A549 (cell line): ENCODE results near the gene AFDN. TPM values are rescaled to one million over a fixed set of nuclear protein-coding genes. Genes with fewer than 3 reads are reported as not detected.

Source experiments
- ATAC-seq, 2 experiments: fragments of 200-7000 bp in 1 of 2; fragments of >200 bp in 1 of 2; cut with Nextera tagmentation in 1 of 2; cut with Tn5 transposase in 1 of 2; 3 replicates each; pipeline versions ENCODE4 v1.8.0 to v1.9.1; 2018 to 2020; ENCODE audit warnings: mild to moderate bottlenecking in 1 of 2, moderate library complexity in 1 of 2
- CTCF ChIA-PET: fragments of 300-600 bp; sonication (Branson Sonifier 250); formaldehyde crosslinking; extraction: SDS; loops from one replicate; lab custom pipeline; 2021; ENCODE audit warnings: antibody characterized with exemption, inconsistent platforms; lab: Yijun Ruan, JAX
- POLR2A ChIA-PET: fragments of 350-600 bp; formaldehyde crosslinking; extraction: SDS; loops from one replicate; lab custom pipeline; 2021; ENCODE audit warnings: antibody characterized with exemption, inconsistent platforms; lab: Yijun Ruan, JAX
- DNase-seq, 2 experiments: peaks; one replicate each; pipeline versions ENCODE4 v3.0.0 to v3.0.0-alpha.2; 2011 to 2016; ENCODE audit warnings: low read depth in 1 of 2, low spot score in 1 of 2
- FAIRE-seq: peaks from 2 replicates; lab custom pipeline; 2011; peaks lifted over from hg19 to GRCh38; lab: Jason Lieb, UNC
- H3K27ac ChIP-seq, 2 experiments: fragments of >200 bp; sonication (Bioruptor Twin); formaldehyde crosslinking; 3 replicates each; pipeline ENCODE4 v1.5.1; 2016 to 2017
- H3K4me1 ChIP-seq: fragments of >200 bp; sonication (Bioruptor Twin); formaldehyde crosslinking; 3 replicates; pipeline ENCODE4 v1.6.1; 2016
- H3K4me2 ChIP-seq: fragments of >200 bp; sonication (Bioruptor Twin); formaldehyde crosslinking; 3 replicates; pipeline ENCODE4 v1.6.1; 2016
- H3K4me3 ChIP-seq: fragments of >200 bp; sonication (Bioruptor Twin); formaldehyde crosslinking; 3 replicates; pipeline ENCODE4 v1.5.1; 2016
- H3K9me3 ChIP-seq: fragments of >200 bp; sonication (Bioruptor Twin); formaldehyde crosslinking; 3 replicates; pipeline ENCODE4 v1.6.1; 2016
- BCL3 ChIP-seq: fragments of >200 bp; sonication (Bioruptor Twin); formaldehyde crosslinking; IDR thresholded peaks from 3 replicates; pipeline ENCODE4 v1.6.1; 2016
- CHD4 ChIP-seq: fragments of 200-600 bp; sonication (generic); IDR thresholded peaks from 2 replicates; pipeline ENCODE4 v1.6.1; 2016; ENCODE audit warnings: antibody characterized with exemption, mild to moderate bottlenecking, borderline replicate concordance
- EHF ChIP-seq: fragments of 250-450 bp; sonication (Bioruptor Pico); IDR thresholded peaks from 2 replicates; pipeline ENCODE4 v1.5.0; 2020; ENCODE audit warnings: mild to moderate bottlenecking
- ESRRA ChIP-seq: fragments of 150-350 bp; IDR thresholded peaks from 2 replicates; pipeline ENCODE4 v1.6.1; 2014; ENCODE audit warnings: mild to moderate bottlenecking, low read length, borderline replicate concordance
- FOSL2 ChIP-seq, 2 experiments: fragments of 450-650 bp in 1 of 2; fragments of >200 bp in 1 of 2; sonication (Bioruptor Twin) in 1 of 2; formaldehyde crosslinking; IDR thresholded peaks; 2 replicates each; pipeline versions ENCODE4 v1.5.0 to v1.6.1; 2016 to 2020; ENCODE audit warnings: mild to moderate bottlenecking in 1 of 2, moderate library complexity in 1 of 2
- GATA3 ChIP-seq: IDR thresholded peaks from 2 replicates; pipeline ENCODE4 v1.6.1; 2012; ENCODE audit warnings: borderline replicate concordance
- KDM5A ChIP-seq: fragments of 200-600 bp; sonication (generic); IDR thresholded peaks from 2 replicates; pipeline ENCODE4 v1.6.1; 2016; ENCODE audit warnings: antibody characterized with exemption, mild to moderate bottlenecking
- MAFK ChIP-seq: fragments of 450-650 bp; IDR thresholded peaks from 2 replicates; pipeline ENCODE4 v1.6.1; 2014; ENCODE audit not compliant: partially characterized antibody
- MAZ ChIP-seq: fragments of 150-350 bp; IDR thresholded peaks from 2 replicates; pipeline ENCODE4 v1.6.1; 2014; ENCODE audit warnings: antibody characterized with exemption, low read depth, low read length, borderline replicate concordance
- NFE2L2 ChIP-seq: fragments of 150-350 bp; conservative IDR thresholded peaks from 2 replicates; pipeline ENCODE4 v1.6.1; 2014; ENCODE audit warnings: low read length
- NR3C1 ChIP-seq: fragments of >200 bp; sonication (Bioruptor Twin); formaldehyde crosslinking; IDR thresholded peaks from 3 replicates; pipeline ENCODE4 v1.6.1; 2017
- RARB ChIP-seq: fragments of 250-450 bp; sonication (Bioruptor Pico); IDR thresholded peaks from 2 replicates; pipeline ENCODE4 v1.8.0; 2021; ENCODE audit warnings: mild to moderate bottlenecking, moderate library complexity
- RCOR1 ChIP-seq: fragments of 150-350 bp; IDR thresholded peaks from 2 replicates; pipeline ENCODE4 v1.6.1; 2014; ENCODE audit warnings: antibody characterized with exemption, low read length, low read depth
- SMC3 ChIP-seq: fragments of >200 bp; sonication (Bioruptor Twin); formaldehyde crosslinking; IDR thresholded peaks from 3 replicates; pipeline ENCODE4 v1.6.1; 2018; ENCODE audit warnings: inconsistent platforms
- TFCP2L1 ChIP-seq: fragments of 250-450 bp; sonication (Bioruptor Pico); IDR thresholded peaks from 2 replicates; pipeline ENCODE4 v1.5.0; 2021; ENCODE audit warnings: mild to moderate bottlenecking
- TP53 ChIP-seq: fragments of 250-450 bp; sonication (Bioruptor Pico); IDR thresholded peaks from 2 replicates; pipeline ENCODE4 v1.5.0; 2021; ENCODE audit warnings: mild to moderate bottlenecking, moderate library complexity
- ZC3H11A ChIP-seq: fragments of 450-650 bp; IDR thresholded peaks from 2 replicates; pipeline ENCODE4 v1.6.1; 2014; ENCODE audit warnings: antibody characterized with exemption, mild to moderate bottlenecking
- WGBS: methylation state at CpG from one replicate; pipeline ENCODE4 v1.1.6; 2017; ENCODE audit errors: missing lambda C conversion rate; 5-methylcytosine and 5-hydroxymethylcytosine counted together
- polyA plus RNA-seq, 4 experiments: library from polyadenylated mRNA; depleted of rRNA in 3 of 4; stranded (reverse); fragments of >200 nt; fragmentation: RNase III in 1 of 4; extraction: RNeasy Plus Mini Kit Qiagen cat#74134 plus additional on column Dnase treatment in 1 of 4; gene quantifications; 2 replicates in 3 of 4; 3 replicates in 1 of 4; pipeline ENCODE4 v1.2.3, GENCODE V29; 2011 to 2017
- TF ChIP-seq, protein P1 (sequence below): fragments of 450-650 bp; IDR thresholded peaks from 2 replicates; pipeline ENCODE4 v1.6.1; 2014; ENCODE audit warnings: antibody characterized with exemption
- TF ChIP-seq, protein P2 (sequence below): fragments of 250-450 bp; sonication (Bioruptor Pico); IDR thresholded peaks from 2 replicates; pipeline ENCODE4 v1.5.0; 2021; ENCODE audit warnings: mild to moderate bottlenecking, moderate library complexity, borderline replicate concordance

The AFDN gene
- polyA plus RNA-seq, 2 of the 4 experiments (the other 2 are of a cell fraction), result 17.5 to 40.8 TPM

DNA sequence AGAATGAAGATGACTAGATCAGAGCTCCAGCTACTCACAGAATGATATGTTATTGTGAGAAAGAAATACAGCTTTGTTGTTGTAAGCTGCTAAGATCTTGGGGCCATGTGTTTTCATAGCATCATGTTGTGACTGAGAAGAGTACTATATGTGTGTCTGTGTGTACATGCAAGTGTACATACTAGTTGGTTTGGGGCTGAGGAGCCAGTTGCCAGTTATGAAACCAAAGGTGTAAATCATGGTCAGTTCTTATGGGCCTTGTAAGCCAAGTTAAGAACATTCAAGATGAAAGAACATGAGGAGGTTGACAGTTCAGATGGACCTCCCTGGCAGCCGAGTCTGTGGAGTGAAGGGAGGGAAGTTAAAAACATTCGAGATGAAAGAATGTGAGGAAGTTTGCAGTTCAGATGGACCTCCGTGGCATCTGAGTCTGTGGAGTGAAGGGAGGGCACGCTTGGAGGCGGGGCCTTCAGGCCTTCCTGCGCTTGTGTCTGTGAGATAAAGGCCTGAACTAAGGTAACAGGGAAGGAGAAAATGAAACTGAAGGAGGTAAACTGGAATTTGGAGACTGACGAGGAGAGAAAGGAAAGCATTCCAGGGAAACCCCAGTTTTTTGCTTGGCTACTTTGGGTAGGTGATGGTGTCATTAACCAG lies 13.9 kb downstream of the AFDN start:
- TF ChIP-seq NR3C1, result no peak
- no peak for TF ChIP-seq MAFK
- POLR2A ChIA-PET, result no interaction called here
- FAIRE-seq (no peak), DNase-seq (no peak), ATAC-seq (no peak)
- 91% methylated on average over 7 of the region's 7 CpGs for WGBS
- peaks cover 24% of the 10 kb centered on the region; the same call in 2 of the 3 replicates for H3K4me1 ChIP-seq
- H3K4me3 ChIP-seq, result no peak overlapping the region
- H3K9me3 ChIP-seq, result no peaks in the 10 kb centered on the region
- CTCF ChIA-PET, result interaction anchor here (1.2 kb wide), 1 partner anchor 67 kb away, joined by 3 read pairs; no protein-coding TSS in a partner anchor
- H3K27ac ChIP-seq, result no peak overlapping the region
- H3K4me2 ChIP-seq, result no peak overlapping the region

GRCh38 chr6:167841981-167842380 lies 15.3 kb downstream of the AFDN start:
- FAIRE-seq (no peak), ATAC-seq (no peak), DNase-seq (no peak)
- TF ChIP-seq EHF (CRISPR knock-in tag) (no peak), ZC3H11A (no peak), KDM5A (no peak), TP53 (CRISPR knock-in tag) (no peak), CHD4 (no peak), RARB (CRISPR knock-in tag) (no peak), SMC3 (no peak), ESRRA (no peak), MAZ (no peak), FOSL2 (IDR thresholded peaks at IDR 0.05) (no peak), FOSL2 (CRISPR knock-in tag; IDR thresholded peaks at IDR 0.05) (no peak), NFE2L2 (no peak), BCL3 (no peak)
- TF ChIP-seq, protein P1, sequence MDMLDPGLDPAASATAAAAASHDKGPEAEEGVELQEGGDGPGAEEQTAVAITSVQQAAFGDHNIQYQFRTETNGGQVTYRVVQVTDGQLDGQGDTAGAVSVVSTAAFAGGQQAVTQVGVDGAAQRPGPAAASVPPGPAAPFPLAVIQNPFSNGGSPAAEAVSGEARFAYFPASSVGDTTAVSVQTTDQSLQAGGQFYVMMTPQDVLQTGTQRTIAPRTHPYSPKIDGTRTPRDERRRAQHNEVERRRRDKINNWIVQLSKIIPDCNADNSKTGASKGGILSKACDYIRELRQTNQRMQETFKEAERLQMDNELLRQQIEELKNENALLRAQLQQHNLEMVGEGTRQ, result no peak
- POLR2A ChIA-PET, result no interaction called here
- Histone ChIP-seq H3K4me3 (no peak overlapping the region), H3K4me1 (peaks cover 25% of the 10 kb centered on the region; the same call in 2 of the 3 replicates), H3K4me2 (0 out of 3 replicates have a peak overlapping the region, but pooled peaks have one; percentile 16), H3K9me3 (no peaks in the 10 kb centered on the region), H3K27ac (no peak overlapping the region)
- CTCF ChIA-PET, result no interaction called here

DNA sequence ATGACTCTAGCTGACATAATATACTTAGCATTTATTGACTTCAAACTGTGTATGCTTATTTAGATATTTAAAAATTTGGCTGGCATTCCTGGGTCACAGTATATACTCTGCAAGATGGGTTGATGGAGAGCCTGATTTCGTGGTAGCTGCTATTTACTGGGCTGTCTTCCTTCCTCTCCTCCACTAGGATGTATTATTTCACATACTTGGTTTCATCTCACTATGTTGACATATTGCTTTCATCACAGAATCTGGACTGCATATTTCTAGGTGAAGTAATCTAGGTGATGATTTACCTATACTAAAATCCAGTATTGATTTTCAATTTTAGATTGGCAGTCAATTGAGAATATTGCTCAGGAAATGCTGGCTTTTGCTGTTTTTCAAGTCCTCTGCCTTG lies 15.7 kb downstream of the AFDN start:
- FAIRE-seq (no peak), ATAC-seq (no peak), DNase-seq (no peak)
- no peaks in the 10 kb centered on the region for H3K9me3 ChIP-seq
- TF ChIP-seq, protein P1, result no peak
- TF ChIP-seq MAZ (no peak), TFCP2L1 (no peak), RCOR1 (no peak), GATA3 (no peak)
- TF ChIP-seq, protein P2, sequence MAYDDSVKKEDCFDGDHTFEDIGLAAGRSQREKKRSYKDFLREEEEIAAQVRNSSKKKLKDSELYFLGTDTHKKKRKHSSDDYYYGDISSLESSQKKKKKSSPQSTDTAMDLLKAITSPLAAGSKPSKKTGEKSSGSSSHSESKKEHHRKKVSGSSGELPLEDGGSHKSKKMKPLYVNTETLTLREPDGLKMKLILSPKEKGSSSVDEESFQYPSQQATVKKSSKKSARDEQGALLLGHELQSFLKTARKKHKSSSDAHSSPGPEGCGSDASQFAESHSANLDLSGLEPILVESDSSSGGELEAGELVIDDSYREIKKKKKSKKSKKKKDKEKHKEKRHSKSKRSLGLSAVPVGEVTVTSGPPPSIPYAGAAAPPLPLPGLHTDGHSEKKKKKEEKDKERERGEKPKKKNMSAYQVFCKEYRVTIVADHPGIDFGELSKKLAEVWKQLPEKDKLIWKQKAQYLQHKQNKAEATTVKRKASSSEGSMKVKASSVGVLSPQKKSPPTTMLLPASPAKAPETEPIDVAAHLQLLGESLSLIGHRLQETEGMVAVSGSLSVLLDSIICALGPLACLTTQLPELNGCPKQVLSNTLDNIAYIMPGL, result no peak
- peaks cover 30% of the 10 kb centered on the region; the same call in 2 of the 3 replicates for H3K4me1 ChIP-seq
- no peak overlapping the region for H3K4me3 ChIP-seq
- 35% methylated on average over 1 of the region's 1 CpG for WGBS
- POLR2A ChIA-PET, result no interaction called here
- CTCF ChIA-PET, result no interaction called here
- 0 out of 3 replicates have a peak overlapping the region, but pooled peaks have one; percentile 3 for H3K4me2 ChIP-seq
- H3K27ac ChIP-seq, result no peak overlapping the region
